Fibroblast of the aortic adventitia (primary cell): ENCODE measurements around the gene SLC25A21. TPM values are rescaled to one million over a fixed set of nuclear protein-coding genes. Genes with fewer than 3 reads are reported as not detected.

Source experiments
- DNase-seq: peaks from one replicate; pipeline ENCODE4 v3.0.0-alpha.2; 2010; ENCODE audit warnings: low read depth
- H3K4me3 ChIP-seq: 2 replicates; pipeline ENCODE4 v1.5.1; 2011; ENCODE audit warnings: low read depth, mild to moderate bottlenecking, control low read depth, low read length, moderate library complexity
- CTCF ChIP-seq: IDR thresholded peaks from 2 replicates; pipeline ENCODE4 v1.5.1; 2011; ENCODE audit warnings: mild to moderate bottlenecking, low read length, control low read depth, inconsistent platforms; ENCODE audit not compliant: insufficient read depth
- total RNA-seq: library from RNA; depleted of rRNA; stranded (reverse); fragments of >200 nt; gene quantifications from 2 replicates; pipeline ENCODE4 v1.2.3, GENCODE V29; 2012; ENCODE audit warnings: low replicate concordance

The SLC25A21 gene
- total RNA-seq, 1 donor = 1.2 TPM

- no peak for TF ChIP-seq CTCF
- no peak for DNase-seq
- no peak overlapping the region for H3K4me3 ChIP-seq
Measured at GRCh38 chr14:36660736-36661505, 511.5 kb downstream of the SLC25A21 start.

GRCh38 chr14:36659822-36660735 lies 512.3 kb downstream of the SLC25A21 start:
- no peak overlapping the region for H3K4me3 ChIP-seq
- TF ChIP-seq CTCF = no peak

GRCh38 chr14:36659010-36659821 lies 513.2 kb downstream of the SLC25A21 start:
- no peak for DNase-seq
- TF ChIP-seq CTCF = no peak
- H3K4me3 ChIP-seq = no peak overlapping the region

More at GRCh38 chr14:36659822-36660735, 512.3 kb downstream of the SLC25A21 start:
- DNase-seq = no peak

GRCh38 chr14:36658123-36659009 lies 514.0 kb downstream of the SLC25A21 start:
- no peak for TF ChIP-seq CTCF

GRCh38 chr14:36657399-36658122 lies 514.8 kb downstream of the SLC25A21 start:
- H3K4me3 ChIP-seq = no peak overlapping the region
- TF ChIP-seq CTCF = no peak
- DNase-seq = no peak

More at GRCh38 chr14:36658123-36659009, 514.0 kb downstream of the SLC25A21 start:
- H3K4me3 ChIP-seq = no peak overlapping the region
- no peak for DNase-seq
